Motor neuron (in vitro differentiated cells): ENCODE measurements around the gene MBD3L2. TPM values are rescaled to one million over a fixed set of nuclear protein-coding genes. Genes with fewer than 3 reads are reported as not detected.
"Not testable (repeated sequence)": the region's sequence is repeated elsewhere in the genome, so short reads cannot be mapped to it uniquely, and the experiment has no call there.

ENCODE experiments used
- ATAC-seq, 8 experiments: fragments of 200-7000 bp; cut with Tn5 transposase; replicated peaks in 6 of 8; 2 replicates each; pipeline ENCODE4 v1.8.0; 2021; ENCODE audit warnings: mild to moderate bottlenecking in 8 of 8, moderate library complexity in 8 of 8
- H3K27ac ChIP-seq, 2 donors: fragments of 250-450 bp; sonication (Bioruptor Pico); 2 replicates each; pipeline ENCODE4 v1.9.0; 2021; ENCODE audit warnings: antibody characterized with exemption in 2 of 2, mild to moderate bottlenecking in 2 of 2, moderate library complexity in 1 of 2
- H3K4me1 ChIP-seq, 2 donors: fragments of 250-450 bp; sonication (Bioruptor Pico); replicated peaks in 1 of 2; 2 replicates each; pipeline ENCODE4 v1.6.1; 2021; ENCODE audit warnings: antibody characterized with exemption in 2 of 2, mild to moderate bottlenecking in 2 of 2, moderate library complexity in 1 of 2
- H3K4me3 ChIP-seq, 5 donors: fragments of 250-450 bp; sonication (Bioruptor Pico); 2 replicates each; pipeline ENCODE4 v1.9.0; 2021; ENCODE audit warnings: antibody characterized with exemption in 5 of 5, mild to moderate bottlenecking in 5 of 5, moderate library complexity in 4 of 5
- WGBS, 10 experiments: fragments of 450-650 bp; shearing (Covaris generic); methylation state at CpG; one replicate each; pipeline ENCODE4 v1.0.0; 2022; 5-methylcytosine and 5-hydroxymethylcytosine counted together
- in situ Hi-C, 9 experiments: fragments of 400-800 bp; cut with MboI; loops; one replicate each; pipeline ENCODE4 v1.15.0; 2021; ENCODE audit warnings: low sequenced_read_pairs in 9 of 9, low pct_unique_long_range_greater_than_20kb in 2 of 9; ENCODE audit not compliant: unreplicated experiment in 9 of 9
- total RNA-seq, 8 experiments: library from RNA; unstranded; fragments of 300-600 nt; gene quantifications; 2 replicates each; pipeline versions ENCODE4 v1.2.3 to v1.2.4, GENCODE V29; 2022

MBD3L2 gene
- under 1 TPM in 2 of 8 experiments, not detected in 6; 0.27 to 0.62 TPM for total RNA-seq

GRCh38 chr19:7049021-7049420, at the start of gene MBD3L2:
Gene MBD3L2, plus strand, starts transcription at chr19:7049321. Its CDS starts 53 bp downstream, at chr19:7049374.
- H3K4me1 ChIP-seq, ATAC-seq, in situ Hi-C loops, H3K4me3 ChIP-seq, H3K27ac ChIP-seq: not testable (repeated sequence)
- WGBS, 10 experiments, result no CpG with 5 or more reads among the region's 7 CpGs

DNA sequence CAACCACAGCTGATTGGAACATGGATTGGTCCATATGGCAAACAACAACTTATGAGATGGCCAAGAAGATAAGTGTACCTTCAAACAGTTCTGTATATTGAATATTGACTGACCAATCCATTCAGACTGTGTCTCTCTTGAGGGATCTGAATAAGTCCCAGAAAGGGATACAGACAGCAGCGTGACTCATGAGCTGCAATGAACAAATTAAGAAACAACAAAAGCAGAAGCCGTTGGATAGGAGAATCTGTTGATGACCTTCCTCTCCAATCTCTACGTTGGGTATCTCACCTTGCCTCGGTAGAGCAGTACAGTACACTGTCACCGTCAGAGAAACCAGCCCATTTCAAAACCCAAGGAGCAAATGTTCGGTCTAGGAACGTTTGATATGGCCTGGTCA, 49.2 kb upstream of the MBD3L2 start:
- Histone ChIP-seq H3K4me1 (no peaks in the 10 kb centered on the region), H3K4me3 (no peak overlapping the region), H3K27ac (no peak overlapping the region)
- in situ Hi-C loops, result no loop called here
- 0 to 42% (median 23%) methylated on average over 1 to 7 of the region's 7 CpGs; no CpG with 5 or more reads in 3 of the 10 experiments for WGBS, 10 experiments
- ATAC-seq, result no peak

DNA sequence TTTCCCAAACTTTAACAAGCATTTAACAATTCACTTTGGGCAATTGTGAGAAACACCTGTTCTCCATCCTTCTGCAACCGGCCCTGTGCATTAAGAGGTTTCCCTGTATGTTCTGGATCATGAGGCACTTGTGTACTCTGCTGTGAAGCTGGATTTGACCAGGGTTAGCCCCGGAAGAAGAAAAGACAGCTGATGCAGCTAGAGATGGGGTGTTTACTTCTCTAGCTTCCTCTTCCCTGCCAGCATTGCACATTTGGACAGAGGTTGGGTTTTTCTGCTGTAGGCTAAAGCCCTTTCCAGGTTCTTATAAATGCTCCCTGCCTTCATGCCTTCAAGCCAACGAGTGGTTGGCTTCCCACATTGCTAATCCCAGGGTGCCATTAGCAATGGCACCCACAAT, 48.8 kb upstream of the MBD3L2 start:
- in situ Hi-C loops, result no loop called here
- no peak for ATAC-seq
- no peak overlapping the region for H3K4me3 ChIP-seq
- no peak overlapping the region for H3K27ac ChIP-seq
- WGBS, 10 experiments, result 0 to 67% (median 31%) methylated on average over 1 to 3 of the region's 3 CpGs; no CpG with 5 or more reads in 2 of the 10 experiments
- H3K4me1 ChIP-seq, result no peaks in the 10 kb centered on the region

DNA sequence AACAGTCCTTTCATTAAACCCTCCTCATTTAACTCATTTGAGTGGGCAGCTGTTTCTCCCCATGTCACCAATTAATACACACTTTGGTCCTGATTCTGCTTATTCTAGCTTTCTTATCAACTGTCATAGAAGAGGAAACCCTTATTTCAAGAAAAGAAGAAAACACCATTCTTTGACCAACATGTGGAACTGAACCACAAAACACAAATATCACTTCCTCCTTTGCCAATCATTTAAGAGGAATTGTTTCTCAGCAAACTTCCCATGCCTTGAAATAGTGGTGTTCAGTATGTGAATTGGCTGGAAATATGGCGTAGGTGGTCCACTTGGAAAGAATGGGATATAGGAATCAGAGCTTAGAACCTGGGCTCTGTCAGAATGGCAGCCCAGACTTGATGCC, 48.3 kb upstream of the MBD3L2 start:
- in situ Hi-C loops, result no loop called here
- Histone ChIP-seq H3K4me3 (no peak overlapping the region), H3K27ac (no peak overlapping the region), H3K4me1 (no peaks in the 10 kb centered on the region)
- 0 to 25% (median 13%) methylated on average over 1 of the region's 1 CpG; no CpG with 5 or more reads in 5 of the 10 experiments for whole genome bisulfite sequencing, 10 experiments
- no peak for ATAC-seq

DNA sequence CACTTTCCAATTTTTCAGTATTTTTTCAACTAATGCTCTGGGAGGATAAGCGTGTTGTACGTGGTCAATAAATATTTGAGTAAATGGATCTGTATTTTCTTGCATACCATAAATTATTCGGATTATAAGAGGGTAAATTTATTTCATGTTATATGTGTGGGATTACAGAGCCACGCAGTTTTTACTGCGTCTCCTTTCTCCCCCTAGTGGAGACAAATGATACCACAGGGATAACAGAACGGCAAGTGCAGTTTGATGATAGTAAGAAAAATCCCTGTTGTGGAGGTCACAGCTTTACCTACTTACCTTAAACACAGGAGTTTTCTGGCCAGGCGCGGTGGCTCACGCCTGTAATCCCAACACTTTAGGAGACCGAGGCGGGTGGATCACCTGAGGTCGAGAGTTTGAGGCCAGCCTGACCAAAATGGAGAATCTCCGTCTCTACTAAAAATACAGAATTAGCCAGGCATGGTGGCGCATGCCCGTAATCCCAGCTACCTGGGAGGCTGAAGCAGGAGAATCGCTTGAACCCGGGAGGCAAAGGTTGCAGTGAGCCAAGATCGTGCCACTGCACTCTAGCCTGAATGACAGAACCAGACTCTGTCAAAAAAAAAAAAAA, 44.7 kb upstream of the MBD3L2 start:
- Histone ChIP-seq H3K27ac (no peak overlapping the region), H3K4me1 (no peaks in the 10 kb centered on the region), H3K4me3 (no peak overlapping the region)
- in situ Hi-C loops, result no loop called here
- WGBS, 10 experiments, result 0 to 48% (median 19%) methylated on average over 2 to 18 of the region's 18 CpGs
- peak in 3 of 8 experiments; percentile 38 to 78 (median 55) for ATAC-seq

DNA sequence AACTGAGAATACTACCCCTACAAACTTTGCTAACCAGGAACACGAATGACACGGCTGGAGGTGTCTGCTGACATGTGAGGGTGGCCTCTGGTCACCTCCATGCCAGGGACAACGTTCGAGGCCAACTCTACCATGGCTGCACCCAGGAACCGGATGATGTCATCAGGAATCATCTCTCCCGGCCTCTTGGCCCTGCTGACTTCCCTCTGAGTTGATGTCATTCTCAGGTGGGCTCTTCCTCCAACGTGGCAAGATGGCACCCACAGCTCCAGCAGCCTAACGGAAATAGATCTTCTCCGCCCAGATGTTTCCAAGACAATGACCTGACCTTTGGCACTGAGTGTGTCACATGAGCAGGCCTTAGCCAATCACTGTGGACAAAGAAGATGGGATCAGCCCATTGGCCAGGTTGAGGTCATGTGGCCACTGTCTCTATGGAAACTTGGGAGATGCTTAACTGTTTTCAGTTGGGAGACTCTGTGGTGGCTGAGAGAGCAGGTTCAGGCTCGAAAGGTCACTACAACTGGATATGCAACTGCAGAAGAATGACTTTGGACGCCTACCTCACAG, 42.9 kb upstream of the MBD3L2 start:
- Histone ChIP-seq H3K27ac (no peak overlapping the region), H3K4me1 (no peaks in the 10 kb centered on the region), H3K4me3 (no peak overlapping the region)
- ATAC-seq, result peak in 5 of 8 experiments; percentile 75 to 92 (median 91)
- in situ Hi-C loops, result no loop called here
- WGBS, 10 experiments, result 0 to 52% (median 42%) methylated on average over 1 to 6 of the region's 11 CpGs; no CpG with 5 or more reads in 1 of the 10 experiments

DNA sequence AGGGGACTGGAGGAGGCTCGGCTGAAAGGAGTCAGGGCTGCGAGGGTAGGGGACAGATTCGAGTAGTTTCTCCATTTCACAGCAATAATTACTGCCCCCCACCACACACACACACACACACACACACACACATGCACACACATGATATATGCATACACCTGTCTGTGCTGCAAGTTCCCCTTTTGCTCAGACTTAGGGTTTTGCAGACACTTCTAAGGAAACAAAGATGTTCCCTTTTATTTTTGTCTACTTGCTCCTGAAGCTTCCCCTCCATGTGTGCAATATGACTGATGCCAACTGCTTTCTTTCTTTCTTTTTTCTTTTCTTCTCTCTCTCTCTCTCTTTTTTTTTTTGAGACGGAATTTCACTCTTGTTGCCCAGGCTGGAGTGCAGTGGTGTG, 41.3 kb upstream of the MBD3L2 start:
- no peak for ATAC-seq
- Histone ChIP-seq H3K27ac (no peak overlapping the region), H3K4me1 (no peaks in the 10 kb centered on the region), H3K4me3 (no peak overlapping the region)
- WGBS, 10 experiments, result 0 to 83% (median 17%) methylated on average over 1 to 2 of the region's 4 CpGs; no CpG with 5 or more reads in 6 of the 10 experiments
- in situ Hi-C loops, result no loop called here

DNA sequence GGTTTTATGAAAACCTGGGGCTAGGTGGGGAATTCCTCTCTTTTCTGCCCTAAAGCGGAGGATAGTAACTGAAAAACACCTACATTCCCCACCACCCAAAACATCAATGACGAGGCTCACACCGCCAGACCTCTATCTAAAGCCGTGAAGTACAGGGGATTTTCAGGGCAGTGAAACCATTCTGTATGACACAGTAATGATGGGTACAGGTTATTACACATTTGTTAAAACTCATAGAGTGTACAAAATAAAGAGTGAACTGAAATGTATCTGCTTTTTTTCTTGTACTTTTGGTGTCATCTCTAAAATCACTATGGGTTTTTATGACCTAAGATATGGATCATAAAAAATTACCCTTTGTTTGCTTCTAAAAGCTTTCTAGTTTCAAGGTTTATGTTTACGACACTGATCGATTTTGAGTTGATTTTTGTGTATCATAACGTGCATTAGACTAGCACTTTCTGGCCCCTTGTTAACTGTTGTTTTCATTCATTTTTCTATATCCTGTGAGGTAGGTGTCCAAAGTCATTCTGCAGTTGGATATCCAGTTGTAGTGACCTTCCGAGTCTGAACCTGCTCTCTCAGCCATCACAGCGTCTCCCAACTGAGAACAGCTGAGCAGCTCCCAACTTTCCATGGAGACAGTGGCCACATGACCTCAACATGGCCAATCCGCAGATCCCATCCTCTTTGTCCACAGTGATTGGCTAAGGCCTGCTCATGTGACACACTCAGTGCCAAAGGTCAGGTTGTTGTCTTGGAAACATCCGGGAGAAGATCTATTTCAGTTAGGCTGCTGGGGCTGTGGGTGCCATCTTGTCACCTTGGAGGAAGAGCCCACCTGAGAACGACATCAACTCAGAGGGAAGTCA, 38.2 kb upstream of the MBD3L2 start:
- ATAC-seq, result no peak
- WGBS, 10 experiments, result 36 to 74% (median 58%) methylated on average over 3 to 7 of the region's 12 CpGs

DNA sequence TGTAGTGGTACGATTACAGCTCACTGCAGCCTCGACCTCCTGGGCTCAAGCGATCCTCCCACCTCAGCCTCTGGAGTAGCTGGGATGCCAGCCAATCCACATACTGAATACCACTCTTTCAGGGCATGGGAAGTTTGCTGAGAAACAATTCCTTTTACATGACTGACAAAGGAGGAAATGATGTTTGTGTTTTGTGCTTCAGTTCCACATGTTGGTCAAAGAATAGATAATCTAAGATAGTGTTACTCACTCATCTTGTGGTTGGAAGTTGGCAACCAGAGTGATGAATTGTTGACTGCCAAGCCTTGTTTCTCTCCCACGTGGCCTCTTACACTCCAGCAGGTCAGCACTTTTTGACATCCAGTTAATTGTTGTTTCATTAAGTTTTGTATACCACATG, 35.4 kb upstream of the MBD3L2 start:
- ATAC-seq, result no peak
- in situ Hi-C loops, result no loop called here
- 0 to 83% (median 44%) methylated on average over 1 to 4 of the region's 4 CpGs; no CpG with 5 or more reads in 1 of the 10 experiments for WGBS, 10 experiments

More for the DNA sequence above, 38.2 kb upstream of the MBD3L2 start:
- in situ Hi-C loops, result no loop called here
- Histone ChIP-seq H3K4me3 (no peak overlapping the region), H3K27ac (no peak overlapping the region), H3K4me1 (no peaks in the 10 kb centered on the region)

GRCh38 chr19:7018828-7019227, 30.3 kb upstream of the MBD3L2 start:
- no peak for ATAC-seq
- in situ Hi-C loops, result no loop called here
- H3K27ac ChIP-seq, result no peak overlapping the region
- WGBS, 10 experiments, result 0 to 70% (median 44%) methylated on average over 1 to 5 of the region's 6 CpGs; no CpG with 5 or more reads in 3 of the 10 experiments
- H3K4me1 ChIP-seq, result no peaks in the 10 kb centered on the region
- no peak overlapping the region for H3K4me3 ChIP-seq

More for the DNA sequence above, 35.4 kb upstream of the MBD3L2 start:
- H3K4me3 ChIP-seq, result no peak overlapping the region
- H3K4me1 ChIP-seq, result no peaks in the 10 kb centered on the region
- no peak overlapping the region for H3K27ac ChIP-seq

DNA sequence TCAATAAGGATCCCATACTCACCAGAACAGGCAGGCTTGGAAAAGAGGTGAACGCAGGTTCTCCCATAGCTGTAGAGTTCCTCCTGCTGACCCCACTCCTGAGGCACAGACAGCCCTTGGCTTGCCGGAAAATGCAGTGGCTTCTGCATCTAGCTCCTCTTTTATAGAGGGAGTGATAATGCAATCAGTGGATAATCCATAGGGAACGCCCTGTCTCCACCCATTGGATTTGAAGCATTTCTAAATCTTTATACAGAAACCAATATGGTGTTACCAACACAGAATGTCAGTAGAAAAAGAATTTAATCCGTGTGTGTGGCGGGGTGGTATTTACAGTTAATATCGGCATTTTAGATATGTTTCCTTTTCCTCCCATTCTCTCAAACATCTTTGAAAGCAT, 27.8 kb upstream of the MBD3L2 start, which contains the start of gene MBD3L2B:
MBD3L2B (minus strand) TSS at position 101 of the 400 bp plus-strand sequence; CDS start at position 67, 34 bp downstream.
- in situ Hi-C loops, H3K4me1 ChIP-seq, H3K4me3 ChIP-seq, H3K27ac ChIP-seq, ATAC-seq: not testable (repeated sequence)
- no CpG with 5 or more reads among the region's 6 CpGs for WGBS, 10 experiments

DNA sequence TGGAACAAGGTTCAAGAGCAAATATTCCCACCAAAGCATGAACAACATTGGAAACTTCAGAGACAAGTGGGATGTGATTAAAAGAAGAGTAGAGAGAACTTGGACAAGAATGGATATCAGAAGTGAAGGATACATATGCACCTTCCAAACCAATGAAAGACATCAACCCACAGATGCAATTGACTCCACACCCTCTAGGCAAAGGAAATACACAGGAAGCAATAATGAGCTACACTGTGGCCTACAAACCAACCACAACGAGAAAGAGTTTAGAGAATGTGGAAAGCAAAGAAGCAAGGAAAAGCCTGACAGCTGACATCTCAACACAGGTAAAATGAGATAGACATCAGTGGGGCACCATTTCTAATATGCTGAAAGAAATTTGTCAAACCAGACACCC, 20.3 kb upstream of the MBD3L2 start:
- H3K4me1 ChIP-seq, H3K27ac ChIP-seq, ATAC-seq, in situ Hi-C loops, H3K4me3 ChIP-seq: not testable (repeated sequence)
- WGBS, 10 experiments, result no CpG with 5 or more reads among the region's 1 CpG

DNA sequence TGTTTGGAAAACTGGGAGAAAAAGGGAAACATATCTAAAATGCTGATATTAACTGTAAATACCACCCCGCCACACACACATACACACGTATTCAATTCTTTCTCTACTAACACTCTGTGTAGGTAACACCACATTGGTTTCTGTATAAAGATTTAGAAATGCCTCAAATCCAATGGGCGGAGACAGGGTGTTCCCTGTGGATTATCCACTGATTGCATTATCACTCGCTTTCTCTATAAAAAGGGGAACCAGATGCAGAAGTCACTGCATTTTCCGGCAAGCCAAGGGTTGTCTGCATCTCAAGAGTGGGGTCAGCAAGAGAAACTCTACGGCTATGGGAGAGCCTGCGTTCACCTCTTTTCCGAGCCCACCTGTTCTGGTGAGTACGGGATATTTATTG, 18.8 kb upstream of the MBD3L2 start, which contains the start of gene MBD3L5:
MBD3L5 (plus strand) TSS at position 301 of the 400 bp plus-strand sequence; CDS start at position 335, 34 bp downstream.
- in situ Hi-C loops, H3K4me3 ChIP-seq, ATAC-seq, H3K4me1 ChIP-seq, H3K27ac ChIP-seq: not testable (repeated sequence)
- WGBS, 10 experiments, result no CpG with 5 or more reads among the region's 9 CpGs
